ENCODE measurements around the gene FRAT1.

The FRAT1 gene

GRCh38 chr10:97367126-97367649 lies 48.1 kb downstream of the FRAT1 start:
- no peak for DNase-seq
